Stomach smooth muscle (tissue), 2 donors: ENCODE results near the gene LRRC25.
A peak's percentile ranks its signal among the peaks of the same experiment; 100 is the strongest.
"Not testable (repeated sequence)": the region's sequence is repeated elsewhere in the genome, so short reads cannot be mapped to it uniquely, and the experiment has no call there.

Experiments used
- H3K27ac ChIP-seq: one replicate; pipeline ENCODE4 v1.7.0; 2013; ENCODE audit warnings: mild to moderate bottlenecking, low read length, inconsistent platforms
- H3K27me3 ChIP-seq, 2 donors: one replicate each; pipeline ENCODE4 v1.7.0; 2013; ENCODE audit warnings: low read length in 2 of 2; ENCODE audit not compliant: insufficient read depth in 2 of 2, control insufficient read depth in 1 of 2
- H3K36me3 ChIP-seq, 2 donors: one replicate each; pipeline ENCODE4 v1.7.0; 2013; ENCODE audit warnings: low read length in 2 of 2; ENCODE audit not compliant: control insufficient read depth in 2 of 2, insufficient read depth in 2 of 2
- H3K4me1 ChIP-seq: one replicate; pipeline ENCODE4 v1.7.0; 2013; ENCODE audit warnings: low read length; ENCODE audit not compliant: control insufficient read depth, insufficient read depth
- H3K4me3 ChIP-seq, 2 donors: one replicate each; pipeline ENCODE4 v1.7.0; 2013; ENCODE audit warnings: low read length in 2 of 2
- H3K9ac ChIP-seq, 2 donors: one replicate each; pipeline ENCODE4 v1.7.0; 2013; ENCODE audit warnings: low read length in 2 of 2, mild to moderate bottlenecking in 1 of 2
- H3K9me3 ChIP-seq, 2 donors: one replicate each; pipeline ENCODE4 v1.7.0; 2013; ENCODE audit warnings: low read length in 2 of 2; ENCODE audit not compliant: control insufficient read depth in 2 of 2
- donor health status: healthy.
- donor health status: Pancreatic carcinoma.

Gene LRRC25

GRCh38 chr19:18373407-18373891, 24.0 kb downstream of the LRRC25 start:
- Histone ChIP-seq H3K27ac (no peak overlapping the region), H3K4me1 (peaks cover 14% of the 10 kb centered on the region), H3K27me3 (no peaks in the 10 kb centered on the region), H3K9me3 (no peaks in the 10 kb centered on the region), H3K4me3 (no peak overlapping the region), H3K9ac (peak overlapping the region in 1 of 2 donors; percentile 8), H3K36me3 (no peaks in the 10 kb centered on the region)

DNA sequence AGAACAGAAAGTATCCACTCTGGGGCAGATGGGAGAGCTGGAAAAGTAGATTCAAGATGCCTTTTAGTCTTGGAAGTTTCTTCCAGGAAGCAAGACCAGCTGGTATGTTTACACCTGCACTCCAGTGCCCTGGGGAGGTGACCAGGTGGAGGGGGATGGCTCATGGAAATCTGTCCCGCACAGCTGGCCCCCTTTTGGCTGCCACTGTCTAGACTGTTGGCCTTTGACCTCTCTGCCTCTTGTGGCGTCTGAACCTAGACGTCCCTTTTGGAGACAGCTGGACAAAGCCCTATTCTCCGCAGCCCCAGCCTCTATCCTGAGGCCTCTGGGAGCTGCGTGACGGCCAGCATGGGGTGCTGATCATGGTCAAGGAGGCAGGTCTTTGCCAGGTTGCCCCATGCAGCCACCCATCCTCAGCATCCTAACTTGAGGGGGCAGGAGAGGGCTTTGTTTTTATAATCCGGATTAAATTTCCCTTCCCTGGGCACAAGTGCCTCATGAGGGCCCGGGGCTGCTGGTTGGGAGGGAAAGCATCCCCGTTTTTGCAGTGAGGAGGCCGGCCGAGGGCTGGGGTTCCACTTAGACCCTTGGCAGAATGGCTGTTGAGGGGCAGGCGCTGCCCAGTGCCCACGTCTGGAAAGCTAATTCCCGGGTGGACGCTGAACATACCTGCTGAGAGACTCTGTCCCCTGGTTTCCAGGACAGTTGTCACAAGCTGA, 28.8 kb downstream of the LRRC25 start:
- Histone ChIP-seq H3K36me3 (peaks cover 0 to 2% of the 10 kb centered on the region in 2 donors), H3K27ac (no peak overlapping the region), H3K9me3 (no peaks in the 10 kb centered on the region), H3K27me3 (no peaks in the 10 kb centered on the region), H3K9ac (no peak overlapping the region), H3K4me1 (peaks cover 10% of the 10 kb centered on the region), H3K4me3 (no peak overlapping the region)

DNA sequence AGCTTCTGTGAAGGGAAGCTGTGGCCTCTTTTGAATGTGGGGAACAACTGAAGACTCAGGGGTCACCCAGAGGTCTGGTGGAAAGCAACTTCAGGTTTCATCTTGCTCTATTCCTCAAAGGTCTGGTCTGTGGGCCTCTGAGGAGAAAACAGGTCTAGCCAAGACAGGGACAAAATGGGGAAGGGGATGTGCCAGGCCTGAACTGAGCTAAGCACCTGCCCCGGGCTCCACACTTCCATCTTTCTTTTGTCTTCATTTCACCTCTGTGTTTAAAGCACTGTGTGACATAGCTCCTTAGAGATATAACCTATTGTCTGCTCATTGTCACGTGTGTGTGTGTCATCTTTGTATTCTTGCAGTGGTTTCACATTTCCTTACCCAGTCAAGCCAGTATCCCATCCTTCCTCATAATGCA, 31.4 kb downstream of the LRRC25 start:
- Histone ChIP-seq H3K9ac (no peak overlapping the region), H3K9me3 (no peaks in the 10 kb centered on the region), H3K36me3 (peaks cover 4 to 11% of the 10 kb centered on the region in 2 donors)

DNA sequence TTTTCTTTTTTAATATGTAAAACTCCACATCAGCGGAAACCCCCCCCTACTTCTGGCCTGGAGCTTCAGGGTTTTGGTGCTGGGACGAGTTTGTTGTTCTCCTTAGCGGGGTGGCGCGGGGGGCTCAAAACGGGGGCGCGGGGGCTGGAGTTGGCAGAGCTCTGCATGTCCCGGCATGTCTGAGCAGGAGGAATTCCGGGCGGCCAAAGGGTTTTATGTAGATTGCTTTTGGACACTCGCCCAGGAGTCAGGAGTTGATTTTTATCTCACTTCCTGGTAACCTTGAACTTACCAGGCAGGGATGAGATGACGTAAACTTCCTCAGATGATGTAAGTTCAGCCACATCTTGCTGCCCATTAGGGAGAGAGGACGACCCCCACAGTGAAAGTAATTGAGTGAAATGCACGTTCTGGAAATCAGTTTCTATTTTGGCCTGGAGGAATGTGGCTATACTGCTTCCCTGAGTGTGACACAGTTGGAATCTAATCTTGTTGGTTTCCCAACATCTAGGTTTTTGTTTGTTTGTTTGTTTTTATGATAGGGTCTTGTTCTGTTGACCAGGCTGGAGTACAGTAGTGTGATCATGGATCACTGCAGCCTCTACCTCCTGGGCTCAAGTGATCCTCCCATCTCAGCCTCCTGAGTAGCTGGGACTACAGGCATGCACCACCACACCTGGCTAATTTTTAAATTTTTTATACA, 32.4 kb downstream of the LRRC25 start:
- Histone ChIP-seq H3K4me3 (no peak overlapping the region), H3K27ac (no peak overlapping the region), H3K27me3 (no peaks in the 10 kb centered on the region), H3K9ac (no peak overlapping the region), H3K36me3 (peaks cover 4 to 11% of the 10 kb centered on the region in 2 donors), H3K4me1 (peaks cover 6% of the 10 kb centered on the region), H3K9me3 (no peaks in the 10 kb centered on the region)

More for the DNA sequence above, 31.4 kb downstream of the LRRC25 start:
- H3K4me3 ChIP-seq: no peak overlapping the region
- no peaks in the 10 kb centered on the region for H3K27me3 ChIP-seq
- peaks cover 6% of the 10 kb centered on the region for H3K4me1 ChIP-seq
- H3K27ac ChIP-seq: no peak overlapping the region

- not testable (repeated sequence) for H3K27me3 ChIP-seq, H3K4me1 ChIP-seq, H3K27ac ChIP-seq, H3K9me3 ChIP-seq, H3K4me3 ChIP-seq, H3K9ac ChIP-seq
- peaks cover 4 to 12% of the 10 kb centered on the region in 2 donors for H3K36me3 ChIP-seq
These were observed 33.1 kb downstream of the LRRC25 start for GRCh38 chr19:18364277-18364825.

DNA sequence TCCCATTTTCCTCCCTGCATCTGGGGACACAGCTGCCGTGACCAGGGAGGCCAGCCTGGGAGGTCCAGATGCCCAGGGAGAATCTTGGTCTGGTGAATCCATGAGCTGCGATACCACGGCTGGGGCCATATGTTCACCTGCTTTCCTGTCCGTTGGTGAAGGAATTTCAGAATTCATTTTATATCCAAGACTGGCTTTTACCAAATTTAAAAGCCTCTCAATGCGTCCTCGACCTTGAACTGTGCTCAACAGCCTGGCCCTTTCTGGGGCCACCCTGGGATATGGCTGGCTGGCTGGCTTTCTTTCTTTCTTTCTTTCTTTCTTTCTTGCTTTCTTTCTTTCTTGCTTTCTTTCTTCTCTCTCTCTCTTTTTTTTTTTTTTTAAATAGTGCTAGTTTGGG, 33.6 kb downstream of the LRRC25 start:
- peaks cover 6% of the 10 kb centered on the region for H3K4me1 ChIP-seq
- no peaks in the 10 kb centered on the region for H3K27me3 ChIP-seq
- H3K9ac ChIP-seq: no peak overlapping the region
- H3K36me3 ChIP-seq: peaks cover 7 to 15% of the 10 kb centered on the region in 2 donors
- no peak overlapping the region for H3K4me3 ChIP-seq
- H3K27ac ChIP-seq: no peak overlapping the region
- H3K9me3 ChIP-seq: no peaks in the 10 kb centered on the region

DNA sequence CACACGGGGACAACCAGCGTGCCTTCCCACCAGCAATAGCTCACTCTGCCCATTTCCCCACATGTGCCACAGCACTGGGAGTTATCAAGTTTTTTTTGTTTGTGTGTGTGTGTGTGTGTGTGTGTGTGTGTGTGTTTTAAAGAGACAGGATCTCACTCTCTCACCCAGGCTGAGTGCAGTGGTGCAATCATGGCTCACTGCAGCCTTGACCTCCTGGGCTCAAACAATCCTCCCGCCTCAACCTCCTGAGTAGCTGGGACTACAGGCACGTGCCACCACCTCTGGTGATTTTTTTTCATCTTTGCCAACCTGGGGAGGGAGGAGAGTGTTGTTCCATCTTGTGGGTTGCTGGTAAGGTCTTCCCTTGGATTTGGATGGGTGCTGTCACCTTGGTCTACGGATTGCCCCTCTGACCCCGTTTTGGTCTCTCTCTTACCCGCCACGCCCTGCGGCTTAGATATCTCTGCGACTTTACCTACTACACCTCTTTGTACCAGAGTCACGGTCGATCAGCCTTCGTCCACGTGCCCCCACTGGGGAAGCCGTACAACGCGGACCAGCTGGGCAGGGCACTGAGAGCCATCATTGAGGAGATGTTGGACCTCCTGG, 34.4 kb downstream of the LRRC25 start:
- Histone ChIP-seq H3K27me3 (no peaks in the 10 kb centered on the region), H3K27ac (no peak overlapping the region), H3K4me3 (no peak overlapping the region), H3K9ac (no peak overlapping the region), H3K36me3 (peaks cover 7 to 15% of the 10 kb centered on the region in 2 donors), H3K4me1 (peaks cover 6% of the 10 kb centered on the region), H3K9me3 (no peaks in the 10 kb centered on the region)

DNA sequence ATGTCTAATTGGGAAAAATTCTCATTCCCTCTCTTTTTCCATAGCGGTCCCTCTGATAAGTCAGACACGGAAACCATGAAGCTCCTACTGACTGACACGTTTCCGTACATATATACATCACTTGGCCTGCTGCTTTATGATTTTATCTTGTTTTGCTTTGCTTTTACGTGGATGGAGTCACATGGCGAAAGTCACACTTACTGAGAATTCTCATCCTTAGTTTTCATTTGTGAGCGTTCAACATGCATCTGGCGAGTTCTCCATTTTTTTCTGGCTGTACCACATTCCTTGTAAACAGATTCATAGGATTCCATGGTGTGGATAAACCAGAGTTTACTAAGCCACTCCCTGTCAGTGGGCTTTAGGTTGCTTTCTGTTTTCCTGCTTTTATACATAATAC, 35.8 kb downstream of the LRRC25 start:
- Histone ChIP-seq H3K36me3 (peaks cover 19 to 23% of the 10 kb centered on the region in 2 donors), H3K27me3 (no peaks in the 10 kb centered on the region), H3K9ac (no peak overlapping the region), H3K4me3 (no peak overlapping the region), H3K4me1 (peaks cover 6% of the 10 kb centered on the region), H3K9me3 (no peaks in the 10 kb centered on the region), H3K27ac (no peak overlapping the region)

GRCh38 chr19:18357041-18357440, 40.4 kb downstream of the LRRC25 start:
- no peaks in the 10 kb centered on the region for H3K4me1 ChIP-seq
- no peak overlapping the region for H3K4me3 ChIP-seq
- H3K27me3 ChIP-seq: no peaks in the 10 kb centered on the region
- H3K27ac ChIP-seq: no peak overlapping the region
- H3K36me3 ChIP-seq: peaks cover 22% of the 10 kb centered on the region in 2 donors
- H3K9me3 ChIP-seq: no peaks in the 10 kb centered on the region
- H3K9ac ChIP-seq: no peak overlapping the region

DNA sequence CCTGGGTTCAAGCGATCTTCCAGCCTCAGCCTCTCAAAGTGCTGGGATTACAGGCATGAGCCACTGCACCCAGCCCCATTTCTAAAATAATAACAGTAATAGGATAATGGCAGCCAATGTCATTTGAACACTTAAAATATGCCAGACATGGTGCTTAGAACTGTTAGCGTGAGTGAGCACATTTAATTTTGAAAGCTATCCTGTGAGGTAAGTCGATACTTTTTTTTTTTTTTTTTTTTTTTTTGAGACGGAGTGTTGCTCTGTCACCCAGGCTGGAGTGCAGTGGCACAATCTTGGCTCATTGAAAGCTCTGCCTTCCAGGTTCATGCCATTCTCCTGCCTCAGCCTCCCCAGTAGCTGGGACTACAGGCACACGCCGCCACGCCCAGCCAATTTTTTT, 42.7 kb downstream of the LRRC25 start:
- not testable (repeated sequence) for H3K9me3 ChIP-seq, H3K9ac ChIP-seq, H3K4me1 ChIP-seq, H3K27me3 ChIP-seq, H3K4me3 ChIP-seq, H3K27ac ChIP-seq
- peaks cover 18 to 19% of the 10 kb centered on the region in 2 donors for H3K36me3 ChIP-seq
